ENCODE data around the gene TGFBI.
"Not testable (repeated sequence)": the region's sequence is repeated elsewhere in the genome, so short reads cannot be mapped to it uniquely, and the experiment has no call there.

TGFBI gene

DNA sequence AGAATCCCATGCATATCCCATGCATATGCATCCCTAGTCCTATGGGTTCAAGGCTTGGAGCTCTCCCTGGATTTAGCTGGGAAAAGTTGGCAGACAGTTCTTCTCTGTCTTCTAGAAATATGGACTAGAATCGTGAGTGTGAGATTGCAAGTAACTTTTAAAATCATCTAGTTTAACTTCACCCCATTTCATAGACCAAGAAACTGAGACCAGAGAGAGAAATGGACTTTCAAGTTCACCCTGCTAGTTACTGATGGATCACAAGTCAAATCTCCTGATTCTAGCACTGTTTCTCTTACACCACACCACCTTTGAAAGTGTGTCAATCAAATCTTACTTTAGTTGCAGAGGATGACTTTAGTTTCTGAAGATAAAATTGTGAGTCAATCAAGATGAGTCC is 13.4 kb downstream of the TGFBI start:
- no peak for DNase-seq (ENCODE audit: extremely low read depth, low read depth)
- TF ChIP-seq CTCF (IDR thresholded peaks at IDR 0.05; ENCODE audit: low read depth, low read length, missing control alignments), result no peak
- H3K4me3 ChIP-seq (replicated peaks; ENCODE audit: low read depth, low read length), result no peak overlapping the region

DNA sequence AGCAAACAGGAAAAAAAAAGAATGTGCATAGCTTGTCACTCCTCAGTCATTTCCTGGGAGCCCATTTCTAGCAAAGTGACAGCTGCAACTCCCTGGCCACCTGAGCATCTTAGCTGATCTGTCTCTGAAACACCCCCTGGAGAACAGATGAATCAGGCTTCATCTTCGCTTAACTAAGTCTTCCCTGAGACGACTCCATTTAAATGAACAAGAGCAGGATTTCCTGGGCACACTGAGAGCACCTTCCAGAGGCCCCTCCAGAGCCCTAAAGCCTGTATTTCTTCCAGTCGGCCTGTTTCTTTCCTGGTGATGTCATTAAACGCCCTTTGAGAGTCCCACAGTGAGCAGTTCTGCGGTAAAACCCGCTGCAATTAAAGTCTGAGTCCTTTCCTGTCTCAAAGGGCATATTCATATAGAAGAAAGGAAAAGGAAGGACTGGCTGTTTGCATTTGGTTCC is 13.9 kb downstream of the TGFBI start:
- DNase-seq (ENCODE audit: extremely low read depth, low read depth), result no peak
- TF ChIP-seq CTCF (IDR thresholded peaks at IDR 0.05; ENCODE audit: low read depth, low read length, missing control alignments), result no peak

DNA sequence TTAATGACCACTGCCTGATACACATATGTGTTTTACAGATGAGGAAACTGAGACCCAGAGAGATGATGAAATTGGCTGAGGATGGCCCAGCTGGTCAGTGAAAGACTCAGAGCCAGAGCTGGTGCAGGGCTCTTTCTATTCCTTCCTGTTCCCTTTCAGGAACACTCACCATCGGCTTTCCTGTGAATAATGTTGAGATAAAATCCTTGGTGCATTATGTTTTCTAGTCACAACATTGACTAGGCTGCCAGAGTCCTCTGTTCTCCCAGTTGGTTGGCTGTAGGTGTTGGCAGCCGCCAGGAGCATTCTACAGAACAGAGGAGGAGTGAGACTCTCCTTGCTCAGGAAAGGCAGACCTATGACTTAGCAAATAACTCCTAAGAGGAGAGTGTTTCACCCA is 14.8 kb downstream of the TGFBI start:
- H3K4me3 ChIP-seq (replicated peaks; ENCODE audit: low read depth, low read length), result no peak overlapping the region
- DNase-seq (ENCODE audit: extremely low read depth, low read depth), result no peak
- no peak for TF ChIP-seq CTCF (IDR thresholded peaks at IDR 0.05; ENCODE audit: low read depth, low read length, missing control alignments)

More for the DNA sequence above, 13.9 kb downstream of the TGFBI start:
- no peak overlapping the region for H3K4me3 ChIP-seq (replicated peaks; ENCODE audit: low read depth, low read length)

DNA sequence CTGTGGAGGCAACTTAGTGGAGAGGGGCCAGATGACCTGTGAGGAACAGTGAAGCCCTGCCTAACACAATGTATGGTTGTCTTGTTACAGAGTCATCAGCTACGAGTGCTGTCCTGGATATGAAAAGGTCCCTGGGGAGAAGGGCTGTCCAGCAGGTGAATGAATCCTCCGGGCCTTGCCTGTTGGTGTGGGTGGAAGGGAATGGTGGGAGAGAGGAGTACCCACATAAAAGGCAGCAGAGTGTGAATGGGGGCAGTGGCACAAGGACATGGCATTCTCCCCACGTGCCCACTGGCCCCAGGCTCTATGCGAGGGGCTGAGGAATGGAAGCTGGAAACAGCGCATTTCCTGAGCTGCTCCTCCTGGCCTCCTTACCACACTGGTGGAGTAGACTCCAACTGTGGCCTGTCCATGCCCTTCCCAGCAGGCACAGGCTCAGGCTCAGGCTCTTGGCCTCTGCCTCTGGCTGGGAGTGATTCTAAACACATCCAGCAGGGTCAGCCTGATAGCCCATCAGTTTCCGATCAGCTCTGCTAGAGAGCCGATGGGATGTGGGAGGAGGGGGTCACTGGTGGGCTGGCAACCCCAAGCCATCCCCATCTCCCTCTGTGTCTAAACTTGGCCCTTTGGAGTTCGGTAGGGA is 15.3 kb downstream of the TGFBI start:
- no peak for DNase-seq (ENCODE audit: extremely low read depth, low read depth)
- no peak overlapping the region for H3K4me3 ChIP-seq (replicated peaks; ENCODE audit: low read depth, low read length)
- no peak for TF ChIP-seq CTCF (IDR thresholded peaks at IDR 0.05; ENCODE audit: low read depth, low read length, missing control alignments)

- not testable (repeated sequence) for H3K4me3 ChIP-seq (replicated peaks; ENCODE audit: low read depth, low read length); DNase-seq (ENCODE audit: extremely low read depth, low read depth)
These were observed 16.2 kb downstream of the TGFBI start for GRCh38 chr5:136045026-136045425.

GRCh38 chr5:136046246-136046645 is 17.5 kb downstream of the TGFBI start:
- DNase-seq (ENCODE audit: extremely low read depth, low read depth), result no peak
- H3K4me3 ChIP-seq (replicated peaks; ENCODE audit: low read depth, low read length), result no peak overlapping the region
- TF ChIP-seq CTCF (IDR thresholded peaks at IDR 0.05; ENCODE audit: low read depth, low read length, missing control alignments), result no peak

- no peak overlapping the region for H3K4me3 ChIP-seq (replicated peaks; ENCODE audit: low read depth, low read length)
- TF ChIP-seq CTCF (IDR thresholded peaks at IDR 0.05; ENCODE audit: low read depth, low read length, missing control alignments), result no peak
- DNase-seq (ENCODE audit: extremely low read depth, low read depth), result no peak
These were observed 19.1 kb downstream of the TGFBI start for GRCh38 chr5:136047858-136048257.

Measured in HFF-Myc (cell line).